K562 (cell line): ENCODE measurements around the gene YBX2. TPM values are rescaled to one million over a fixed set of nuclear protein-coding genes. Genes with fewer than 3 reads are reported as not detected.

Source experiments
- BCLAF1 ChIP-seq, 2 experiments: fragments of 450-650 bp in 1 of 2; IDR thresholded peaks; 2 replicates each; pipeline ENCODE4 v1.6.1; 2011 to 2017; ENCODE audit warnings: low read depth in 2 of 2, antibody characterized with exemption in 1 of 2, borderline replicate concordance in 1 of 2, low read length in 1 of 2, mild to moderate bottlenecking in 1 of 2, mixed read lengths in 1 of 2; ENCODE audit not compliant: control insufficient read depth in 1 of 2
- E2F4 ChIP-seq: sonication (generic); formaldehyde crosslinking; IDR thresholded peaks from 2 replicates; pipeline ENCODE4 v1.8.0; 2022; ENCODE audit warnings: mild to moderate bottlenecking, low read depth, missing genetic modification reagents
- ELK3 ChIP-seq: fragments of 450-650 bp; formaldehyde crosslinking; IDR thresholded peaks from 2 replicates; pipeline ENCODE4 v1.4.0; 2020; ENCODE audit warnings: mild to moderate bottlenecking
- HMGN3 ChIP-seq: IDR thresholded peaks from 2 replicates; pipeline ENCODE4 v1.6.1; 2011; ENCODE audit warnings: borderline replicate concordance, low read depth, mild to moderate bottlenecking, mixed read lengths, low read length; ENCODE audit not compliant: insufficient read length; ENCODE audit errors: extremely low read depth
- JUND ChIP-seq, 2 experiments: IDR thresholded peaks; 2 replicates in 1 of 2; 3 replicates in 1 of 2; pipeline ENCODE4 v1.6.1; 2011; ENCODE audit warnings: borderline replicate concordance in 2 of 2, low read depth in 2 of 2, low read length in 2 of 2, improper control_type of control experiment in 1 of 2, missing biosample characterization in 1 of 2, missing genetic modification characterization in 1 of 2, missing genetic modification reagents in 1 of 2
- NFATC3 ChIP-seq: fragments of 450-650 bp; IDR thresholded peaks from 2 replicates; pipeline ENCODE4 v1.6.1; 2017; ENCODE audit warnings: mild to moderate bottlenecking
- PREB ChIP-seq: sonication (generic); formaldehyde crosslinking; IDR thresholded peaks from 2 replicates; pipeline ENCODE4 v1.8.1; 2023; ENCODE audit warnings: mild to moderate bottlenecking, missing genetic modification reagents
- ZKSCAN8 ChIP-seq: fragments of 200-800 bp; sonication (Bioruptor generic); IDR thresholded peaks from 2 replicates; pipeline ENCODE4 v1.6.1; 2016; ENCODE audit warnings: missing genetic modification characterization, missing compliant biosample characterization
- polyA plus RNA-seq, 8 experiments: library from polyadenylated mRNA; depleted of rRNA in 4 of 8; stranded (reverse) in 5 of 8; unstranded in 3 of 8; fragments of >200 nt; fragmentation: Nextera tagmentation in 2 of 8; fragmentation: Illumina TruSeq in 1 of 8; extraction: Ambion mirVana in 2 of 8; extraction: Trizol in 1 of 8; gene quantifications; 2 replicates each; pipeline versions ENCODE4 v1.2.1 to v1.2.3, GENCODE V29; 2011 to 2014; ENCODE audit warnings: inconsistent platforms in 1 of 8, missing spikeins in 1 of 8
- total RNA-seq, 7 experiments: library from RNA; depleted of rRNA in 6 of 7; stranded (reverse); fragments of >200 nt in 6 of 7; fragmentation: Illumina TruSeq in 2 of 7; extraction: Trizol in 2 of 7; gene quantifications; 2 replicates each; pipeline versions ENCODE4 v1.2.1 to v1.2.3, GENCODE V29; 2011 to 2021; ENCODE audit warnings: low replicate concordance in 1 of 7
- TF ChIP-seq, protein P1 (sequence below): fragments of 250-450 bp; sonication (Bioruptor Pico); IDR thresholded peaks from 2 replicates; pipeline ENCODE4 v1.4.0; 2020

Gene YBX2
- total and polyA plus RNA-seq, 9 of the 15 experiments (the other 6 are each of a cell fraction or from before 2014, with no cell fraction given): 0.03 to 0.59 (median 0.27) TPM; not detected in 6

GRCh38 chr17:7242717-7243452 lies 51.6 kb downstream of the YBX2 start (continued):
- TF ChIP-seq, protein P1, sequence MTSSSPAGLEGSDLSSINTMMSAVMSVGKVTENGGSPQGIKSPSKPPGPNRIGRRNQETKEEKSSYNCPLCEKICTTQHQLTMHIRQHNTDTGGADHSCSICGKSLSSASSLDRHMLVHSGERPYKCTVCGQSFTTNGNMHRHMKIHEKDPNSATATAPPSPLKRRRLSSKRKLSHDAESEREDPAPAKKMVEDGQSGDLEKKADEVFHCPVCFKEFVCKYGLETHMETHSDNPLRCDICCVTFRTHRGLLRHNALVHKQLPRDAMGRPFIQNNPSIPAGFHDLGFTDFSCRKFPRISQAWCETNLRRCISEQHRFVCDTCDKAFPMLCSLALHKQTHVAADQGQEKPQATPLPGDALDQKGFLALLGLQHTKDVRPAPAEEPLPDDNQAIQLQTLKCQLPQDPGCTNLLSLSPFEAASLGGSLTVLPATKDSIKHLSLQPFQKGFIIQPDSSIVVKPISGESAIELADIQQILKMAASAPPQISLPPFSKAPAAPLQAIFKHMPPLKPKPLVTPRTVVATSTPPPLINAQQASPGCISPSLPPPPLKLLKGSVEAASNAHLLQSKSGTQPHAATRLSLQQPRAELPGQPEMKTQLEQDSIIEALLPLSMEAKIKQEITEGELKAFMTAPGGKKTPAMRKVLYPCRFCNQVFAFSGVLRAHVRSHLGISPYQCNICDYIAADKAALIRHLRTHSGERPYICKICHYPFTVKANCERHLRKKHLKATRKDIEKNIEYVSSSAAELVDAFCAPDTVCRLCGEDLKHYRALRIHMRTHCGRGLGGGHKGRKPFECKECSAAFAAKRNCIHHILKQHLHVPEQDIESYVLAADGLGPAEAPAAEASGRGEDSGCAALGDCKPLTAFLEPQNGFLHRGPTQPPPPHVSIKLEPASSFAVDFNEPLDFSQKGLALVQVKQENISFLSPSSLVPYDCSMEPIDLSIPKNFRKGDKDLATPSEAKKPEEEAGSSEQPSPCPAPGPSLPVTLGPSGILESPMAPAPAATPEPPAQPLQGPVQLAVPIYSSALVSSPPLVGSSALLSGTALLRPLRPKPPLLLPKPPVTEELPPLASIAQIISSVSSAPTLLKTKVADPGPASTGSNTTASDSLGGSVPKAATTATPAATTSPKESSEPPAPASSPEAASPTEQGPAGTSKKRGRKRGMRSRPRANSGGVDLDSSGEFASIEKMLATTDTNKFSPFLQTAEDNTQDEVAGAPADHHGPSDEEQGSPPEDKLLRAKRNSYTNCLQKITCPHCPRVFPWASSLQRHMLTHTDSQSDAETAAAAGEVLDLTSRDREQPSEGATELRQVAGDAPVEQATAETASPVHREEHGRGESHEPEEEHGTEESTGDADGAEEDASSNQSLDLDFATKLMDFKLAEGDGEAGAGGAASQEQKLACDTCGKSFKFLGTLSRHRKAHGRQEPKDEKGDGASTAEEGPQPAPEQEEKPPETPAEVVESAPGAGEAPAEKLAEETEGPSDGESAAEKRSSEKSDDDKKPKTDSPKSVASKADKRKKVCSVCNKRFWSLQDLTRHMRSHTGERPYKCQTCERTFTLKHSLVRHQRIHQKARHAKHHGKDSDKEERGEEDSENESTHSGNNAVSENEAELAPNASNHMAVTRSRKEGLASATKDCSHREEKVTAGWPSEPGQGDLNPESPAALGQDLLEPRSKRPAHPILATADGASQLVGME: no peak
- no peak for TF ChIP-seq ELK3 (CRISPR knock-in tag)
- TF ChIP-seq HMGN3: peak; percentile 92
- TF ChIP-seq NFATC3: 0 out of 2 replicates have a peak, but pooled peaks have one; percentile 68
- no peak for TF ChIP-seq E2F4 (CRISPR knock-in tag)
- TF ChIP-seq ZKSCAN8: no peak
- TF ChIP-seq JUND (IDR thresholded peaks at IDR 0.05; ENCODE audit: borderline replicate concordance, low read depth, low read length): no peak; the same call in 1 of the 2 replicates
- TF ChIP-seq JUND (tag; IDR thresholded peaks at IDR 0.05; ENCODE audit: borderline replicate concordance, low read depth, low read length): peak; percentile 51; the same call in 2 of the 3 replicates
- no peak for TF ChIP-seq BCLAF1 (IDR thresholded peaks at IDR 0.05; ENCODE audit: borderline replicate concordance in 1 of 2, control insufficient read depth in 1 of 2, low read depth in 2 of 2, low read length in 1 of 2)
- no peak for TF ChIP-seq PREB (CRISPR knock-in tag)
